NCI-H526 (cell line): Measurements from ENCODE around the gene COQ8A.
"Not testable (repeated sequence)": the region's sequence is repeated elsewhere in the genome, so short reads cannot be mapped to it uniquely, and the experiment has no call there.

Experiments used
- DNase-seq, 2 experiments: peaks; one replicate each; lab custom pipeline; 2025; lab: John Stamatoyannopoulos, UW

The COQ8A gene

DNA sequence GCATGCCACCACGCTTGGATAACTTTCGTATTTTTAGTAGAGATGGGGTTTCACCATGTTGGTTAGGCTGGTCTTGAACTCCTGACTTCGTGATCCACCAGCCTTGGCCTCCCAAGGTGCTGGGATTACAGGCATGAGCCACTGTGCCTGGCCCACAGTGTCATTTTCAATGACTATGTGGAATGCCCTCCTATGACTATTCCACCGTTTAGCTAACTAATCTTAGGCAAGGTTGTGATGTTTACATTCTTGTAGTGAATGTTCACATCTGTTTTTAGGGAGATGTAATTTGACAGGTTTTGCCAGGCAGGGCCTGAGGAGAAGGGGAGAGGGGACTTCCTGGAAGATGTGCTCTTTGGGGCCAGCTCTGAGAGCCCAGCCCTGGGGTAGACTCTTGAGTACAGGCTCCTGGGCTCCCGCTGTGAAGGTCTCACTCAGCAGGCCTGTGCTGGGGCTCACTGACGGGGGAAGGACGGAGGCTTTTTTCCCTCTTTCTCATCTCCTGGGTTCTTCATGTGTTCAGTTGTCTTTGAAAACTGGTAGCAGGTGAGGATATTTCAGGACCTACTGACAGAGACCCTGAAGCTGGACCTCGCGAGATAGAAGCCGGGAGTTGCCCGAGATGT, 13.2 kb downstream of the COQ8A start:
- no peak for DNase-seq

DNA sequence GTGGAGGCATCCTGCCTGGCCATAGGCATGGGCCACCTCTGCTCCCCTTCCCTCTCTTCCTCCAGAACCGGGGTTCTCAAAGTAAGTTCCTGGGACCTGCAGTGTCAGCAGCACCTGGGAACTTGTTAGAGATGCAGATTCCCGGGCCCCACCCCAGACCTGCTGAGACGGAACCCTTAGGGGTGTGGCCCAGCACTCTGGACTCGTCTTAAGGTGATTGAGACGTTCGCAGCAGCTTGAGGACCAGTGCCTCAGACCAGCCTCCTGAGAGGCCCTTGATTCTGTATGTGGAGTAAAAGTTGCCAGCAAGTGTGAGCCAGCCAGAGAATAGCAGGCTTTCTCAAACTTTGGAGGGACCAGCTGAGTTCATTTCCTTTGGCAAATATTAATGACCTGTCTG, 14.2 kb downstream of the COQ8A start:
- no peak for DNase-seq

DNA sequence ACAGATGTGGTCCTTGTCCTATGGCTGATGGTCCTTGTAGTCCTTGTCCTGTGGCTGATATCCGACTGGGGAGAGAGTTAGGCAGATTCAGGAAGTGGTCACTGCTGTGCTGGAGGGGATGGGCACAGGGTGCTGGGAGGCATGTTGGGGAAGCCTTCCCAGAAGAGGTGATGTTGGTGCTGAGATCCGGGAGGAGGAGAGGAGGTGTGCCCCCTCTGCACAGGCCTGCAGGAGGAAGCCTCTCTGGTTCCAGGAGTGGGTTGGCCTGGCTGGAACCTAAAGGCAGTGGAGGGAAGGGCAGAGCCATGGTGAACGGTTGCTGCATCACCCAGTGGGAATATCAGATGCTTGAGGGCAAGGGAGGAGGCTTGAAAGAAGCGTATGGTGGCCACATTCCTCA, 14.7 kb downstream of the COQ8A start:
- DNase-seq: no peak

DNA sequence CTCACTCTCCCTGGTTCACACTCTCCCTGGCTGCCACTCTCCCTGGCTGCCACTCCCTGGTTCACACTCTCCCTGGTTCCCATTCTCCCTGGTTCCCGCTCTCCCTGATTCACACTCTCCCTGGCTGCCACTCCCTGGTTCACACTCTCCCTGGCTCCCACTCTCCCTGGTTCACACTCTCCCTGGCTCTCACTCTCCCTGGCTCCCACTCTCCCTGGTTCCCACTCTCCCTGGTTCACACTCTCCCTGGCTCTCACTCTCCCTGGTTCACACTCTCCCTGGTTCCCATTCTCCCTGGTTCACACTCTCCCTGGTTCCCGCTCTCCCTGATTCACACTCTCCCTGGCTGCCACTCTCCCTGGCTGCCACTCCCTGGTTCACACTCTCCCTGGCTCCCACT, 15.8 kb downstream of the COQ8A start:
- DNase-seq: not testable (repeated sequence)

DNA sequence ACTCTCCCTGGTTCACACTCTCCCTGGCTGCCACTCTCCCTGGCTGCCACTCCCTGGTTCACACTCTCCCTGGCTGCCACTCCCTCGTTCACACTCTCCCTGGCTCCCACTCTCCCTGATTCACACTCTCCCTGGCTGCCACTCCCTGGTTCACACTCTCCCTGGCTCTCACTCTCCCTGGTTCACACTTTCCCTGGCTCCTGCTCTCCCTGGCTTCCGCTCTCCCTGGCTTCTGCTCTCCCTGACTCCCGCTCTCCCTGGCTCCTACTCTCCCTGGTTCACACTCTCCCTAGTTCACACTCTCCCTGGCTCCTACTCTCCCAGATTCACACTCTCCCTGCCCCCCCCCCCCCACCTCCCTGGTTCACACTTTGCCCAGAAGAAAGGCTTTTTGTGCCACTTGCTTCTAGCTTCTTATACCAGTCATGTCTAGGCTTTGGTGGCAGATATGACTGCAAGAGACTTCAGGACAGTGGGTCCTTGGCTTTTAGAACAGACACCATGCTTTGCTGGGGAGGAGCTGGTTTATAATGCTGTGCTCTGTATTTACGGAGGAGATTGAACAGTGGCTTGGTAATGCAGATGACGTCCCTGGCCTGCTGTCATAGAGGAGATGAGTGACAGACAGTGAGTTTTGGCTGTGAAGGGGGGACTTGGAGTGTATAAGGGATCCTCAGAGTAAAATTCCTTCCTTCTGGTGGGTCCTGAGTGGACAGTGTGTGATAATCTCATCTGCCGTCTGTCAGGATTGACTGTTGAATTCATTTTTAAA, 17.0 kb downstream of the COQ8A start:
- no peak for DNase-seq

DNA sequence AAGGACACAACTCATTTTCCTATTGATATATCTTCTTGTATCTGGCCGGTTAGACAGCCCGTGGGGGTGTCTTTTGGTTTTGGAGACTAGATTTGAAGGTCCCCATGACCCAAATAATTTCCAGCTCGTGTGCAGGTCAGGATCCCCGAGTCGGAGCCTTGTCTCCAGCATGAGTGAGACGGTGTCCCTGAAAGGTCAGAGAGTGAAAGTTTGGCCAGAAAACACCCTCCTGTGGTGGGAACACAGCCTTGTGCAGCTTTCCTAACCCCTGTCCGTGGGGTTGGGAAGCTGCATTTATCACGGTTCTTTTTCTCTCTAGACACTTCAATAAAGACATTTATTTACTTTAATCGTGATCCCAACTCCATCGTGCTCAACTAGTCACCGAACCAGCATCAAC, 17.6 kb downstream of the COQ8A start:
- DNase-seq: no peak

DNA sequence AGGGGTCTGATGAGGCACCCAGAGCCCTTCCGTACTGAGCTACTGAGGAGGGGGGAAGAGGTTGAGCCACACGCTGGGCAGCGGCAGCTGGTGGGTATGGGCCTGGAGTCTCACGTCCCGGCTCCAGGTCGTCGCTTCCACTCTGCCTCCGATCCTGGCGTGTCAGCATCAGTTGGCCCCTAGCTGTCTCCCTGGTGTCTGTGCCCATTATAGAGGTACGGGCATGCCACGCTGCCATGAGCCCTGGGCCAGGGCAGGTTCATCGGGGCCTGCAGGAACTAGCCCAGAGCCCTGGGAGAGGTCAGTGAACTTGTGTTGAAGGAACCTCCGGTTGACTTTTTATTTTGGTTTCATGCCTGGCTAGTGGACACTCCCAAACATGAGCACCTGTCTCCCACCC, 18.2 kb downstream of the COQ8A start:
- DNase-seq: no peak

DNA sequence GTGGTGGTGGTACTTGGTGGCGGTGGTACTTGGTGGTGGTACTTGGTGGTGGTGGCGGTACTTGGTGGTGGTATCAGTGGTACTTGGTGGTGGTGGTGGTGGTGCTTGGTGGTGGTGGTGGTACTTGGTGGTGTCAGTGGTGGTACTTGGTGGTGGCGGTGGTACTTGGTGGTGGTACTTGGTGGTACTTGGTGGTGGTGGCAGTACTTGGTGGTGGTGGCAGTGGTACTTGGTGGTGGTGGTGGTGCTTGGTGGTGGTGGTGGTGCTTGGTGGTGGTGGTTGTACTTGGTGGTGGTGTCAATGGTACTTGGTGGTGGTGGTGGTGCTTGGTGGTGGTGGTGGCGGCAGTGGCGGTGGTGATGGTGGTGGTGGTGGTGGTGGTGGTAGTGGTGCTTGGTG, 20.2 kb downstream of the COQ8A start:
- DNase-seq: no peak

DNA sequence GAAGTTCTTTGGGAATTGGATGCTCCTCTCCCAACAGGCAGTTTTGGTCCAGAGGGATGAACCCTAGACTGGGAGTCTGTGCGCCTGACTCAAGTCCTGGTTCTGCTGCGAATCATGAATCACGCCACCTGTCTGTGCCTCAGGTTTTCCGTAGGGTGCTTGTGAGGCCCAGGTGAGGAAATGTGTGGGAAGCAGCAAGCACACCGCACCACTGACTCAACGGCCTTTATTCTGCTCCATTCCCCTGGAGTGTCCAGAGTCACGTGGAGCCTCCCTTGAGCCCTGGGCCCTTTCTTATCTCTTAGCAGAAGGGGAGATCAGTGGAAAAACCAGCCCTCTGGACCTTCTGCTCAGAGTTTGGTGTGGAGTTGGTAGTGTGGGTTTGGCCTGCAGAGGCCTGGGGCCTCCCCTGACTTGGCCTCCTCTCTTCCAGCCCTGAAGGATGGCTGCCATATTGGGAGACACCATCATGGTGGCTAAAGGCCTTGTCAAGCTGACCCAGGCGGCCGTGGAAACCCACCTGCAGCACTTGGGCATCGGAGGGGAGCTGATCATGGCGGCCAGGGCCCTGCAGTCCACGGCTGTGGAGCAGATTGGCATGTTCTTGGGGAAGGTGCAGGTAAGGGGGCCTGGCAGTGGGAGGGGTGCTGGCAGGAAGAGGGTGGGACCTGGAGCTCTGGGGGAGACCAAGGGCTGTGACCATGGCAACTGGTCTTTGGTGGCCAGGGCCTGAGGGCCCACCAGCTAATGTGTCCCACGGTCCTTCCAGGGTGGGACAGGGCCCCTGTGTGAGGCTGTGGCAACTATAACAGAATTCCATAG, 21.1 kb downstream of the COQ8A start:
- DNase-seq: no peak

DNA sequence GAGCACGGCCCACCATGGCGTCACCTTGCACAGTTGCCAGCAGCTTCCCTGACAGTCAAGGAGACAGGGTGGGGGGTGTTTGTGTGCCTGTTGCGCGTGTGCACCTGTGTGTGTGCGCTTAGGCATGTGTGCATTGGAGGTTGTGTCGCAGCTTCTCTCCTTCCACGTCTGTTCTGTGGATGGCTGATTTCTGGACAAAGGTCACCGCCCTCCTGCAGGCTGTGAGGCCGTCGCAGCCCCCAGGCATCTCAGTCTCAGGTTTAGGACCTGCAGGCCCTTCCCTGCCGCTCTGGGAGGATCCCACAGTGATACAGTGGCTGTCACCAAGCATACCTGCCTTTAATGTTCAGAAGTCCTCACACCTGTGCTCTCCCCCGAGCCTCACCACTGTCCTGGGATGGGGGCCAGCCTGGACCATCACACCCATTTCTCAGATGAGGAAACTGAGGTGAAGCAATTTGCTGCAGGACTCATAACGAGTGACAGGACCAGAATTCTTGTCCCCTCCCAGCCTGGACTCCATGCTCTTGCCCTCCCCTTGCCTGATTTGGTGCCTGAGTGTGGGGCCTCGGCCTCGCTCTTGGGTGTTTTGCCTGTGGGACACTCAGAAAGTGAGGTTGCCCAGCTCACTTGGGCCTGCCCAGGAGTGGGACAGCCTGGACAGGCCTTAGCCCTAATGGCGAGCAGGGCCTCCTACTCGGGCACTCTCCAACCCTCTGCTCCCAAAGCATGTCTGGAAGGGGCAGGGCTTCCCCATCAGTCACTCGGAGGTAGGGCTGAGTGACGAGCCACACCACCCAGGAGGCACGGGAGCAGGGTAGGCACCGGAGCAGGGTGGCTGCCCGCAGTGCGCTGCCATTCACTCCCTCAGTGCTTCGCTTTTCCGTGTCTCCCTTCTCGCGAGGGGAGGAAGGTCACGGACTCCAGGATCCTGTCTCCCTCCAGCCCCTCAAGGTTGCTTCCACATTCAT, 22.6 kb downstream of the COQ8A start:
- no peak for DNase-seq

DNA sequence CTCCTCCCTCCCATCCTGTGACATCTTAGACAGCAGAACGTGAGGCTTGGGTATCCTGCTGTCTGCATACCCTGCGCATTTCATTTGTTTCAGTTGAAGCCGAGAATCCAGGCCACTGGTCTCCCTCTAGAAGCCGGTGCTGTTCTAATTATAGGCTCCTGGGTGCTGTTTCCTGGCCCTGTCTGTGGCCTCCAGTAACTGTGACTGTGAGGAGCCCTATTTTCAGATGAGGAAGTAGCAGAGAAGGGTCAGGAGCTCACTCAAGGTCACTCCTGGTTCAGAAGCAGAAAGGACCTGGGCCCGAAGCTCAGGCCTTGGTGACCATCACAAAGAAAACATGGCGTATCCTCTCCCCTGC, 24.0 kb downstream of the COQ8A start:
- no peak for DNase-seq

DNA sequence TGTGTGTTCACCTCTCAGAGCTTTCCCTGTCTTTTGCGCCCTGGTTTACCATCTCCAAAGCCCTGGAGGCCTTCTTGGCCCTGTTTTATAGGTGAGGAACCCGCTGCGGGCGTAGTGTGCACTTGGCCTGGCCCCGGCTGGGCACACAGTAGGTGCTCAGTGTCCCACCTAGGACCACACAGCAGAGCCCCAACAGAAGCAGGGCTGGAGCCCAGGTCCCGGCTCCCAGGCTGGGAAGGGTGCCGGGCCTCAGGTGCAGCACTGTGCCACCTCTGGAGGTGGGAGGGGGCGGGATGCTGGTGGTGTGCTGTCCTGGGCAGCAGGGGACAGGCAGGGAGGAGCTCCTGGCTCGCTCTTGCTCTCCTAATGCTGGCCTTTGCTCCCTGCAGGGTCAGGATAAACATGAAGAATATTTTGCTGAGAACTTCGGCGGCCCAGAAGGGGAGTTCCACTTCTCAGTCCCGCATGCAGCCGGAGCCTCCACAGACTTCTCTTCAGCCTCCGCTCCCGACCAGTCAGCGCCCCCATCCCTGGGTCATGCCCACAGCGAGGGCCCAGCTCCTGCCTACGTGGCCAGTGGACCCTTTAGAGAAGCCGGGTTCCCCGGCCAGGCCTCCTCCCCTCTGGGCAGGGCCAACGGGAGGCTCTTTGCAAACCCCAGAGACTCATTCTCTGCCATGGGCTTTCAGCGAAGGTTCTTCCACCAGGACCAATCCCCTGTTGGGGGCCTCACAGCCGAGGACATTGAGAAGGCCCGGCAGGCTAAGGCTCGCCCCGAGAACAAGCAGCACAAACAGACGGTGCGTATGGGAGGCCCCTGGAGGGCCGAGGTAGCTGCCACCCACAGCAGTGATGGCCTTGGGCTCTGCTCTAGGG, 24.8 kb downstream of the COQ8A start:
- DNase-seq: no peak

DNA sequence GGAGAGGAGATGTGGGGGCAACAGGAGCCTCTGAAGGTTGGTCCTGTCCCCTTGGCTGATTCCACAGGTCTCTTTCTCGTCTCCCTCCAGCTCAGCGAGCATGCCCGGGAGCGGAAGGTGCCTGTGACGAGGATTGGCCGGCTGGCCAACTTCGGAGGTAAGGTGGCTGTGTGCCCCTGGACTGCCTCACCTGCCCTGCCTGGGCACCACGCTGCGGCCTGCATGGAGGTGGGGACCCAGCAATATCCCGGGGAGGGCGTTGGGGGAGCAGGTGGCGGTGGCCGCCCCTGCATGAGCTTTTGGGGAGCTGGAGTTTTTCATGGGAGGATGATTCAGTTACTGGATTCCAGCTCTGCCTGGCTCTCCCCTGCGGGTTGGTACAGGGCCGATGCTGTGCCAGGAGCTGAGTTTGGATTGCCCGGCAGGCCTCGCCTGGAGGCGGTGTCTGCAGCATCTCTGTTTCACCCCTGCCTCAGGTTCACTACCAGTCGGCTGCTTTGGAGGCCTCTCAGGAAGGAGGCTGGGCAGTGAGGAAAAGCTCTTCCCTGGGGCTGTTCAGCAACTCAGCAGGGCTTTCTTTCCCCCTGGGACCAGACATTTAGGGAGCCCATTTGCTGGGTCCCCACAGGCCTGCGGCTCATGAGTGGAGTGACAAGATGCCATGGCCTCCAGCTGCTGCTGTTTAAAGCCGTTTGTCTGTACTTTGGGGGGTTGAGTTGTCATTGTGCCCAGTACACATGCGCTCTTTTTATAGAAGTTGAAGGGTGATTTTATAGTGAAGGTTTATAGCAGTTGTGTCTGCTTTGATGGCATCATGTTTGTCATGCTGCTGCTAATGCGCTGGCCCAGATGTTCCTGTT, 25.7 kb downstream of the COQ8A start:
- DNase-seq: no peak

DNA sequence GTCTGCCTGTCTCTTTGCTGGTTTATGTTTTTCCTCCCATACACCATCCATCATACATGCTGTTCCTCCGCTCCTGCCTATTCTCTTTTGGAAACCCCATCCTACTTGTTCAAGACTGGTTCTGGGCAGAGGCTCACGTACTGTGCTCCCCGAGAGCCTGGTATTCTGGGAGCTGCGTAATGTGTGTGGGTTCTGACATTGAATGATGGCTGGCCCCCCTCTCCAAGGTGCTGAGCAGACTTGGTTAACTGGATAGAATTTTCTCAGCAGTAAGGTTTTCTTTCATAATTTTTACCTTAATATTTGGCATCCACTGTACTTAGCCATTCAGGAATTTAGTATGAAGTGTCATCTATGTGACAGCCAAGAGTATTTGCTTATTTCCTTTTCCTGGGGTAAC, 26.6 kb downstream of the COQ8A start:
- no peak for DNase-seq

DNA sequence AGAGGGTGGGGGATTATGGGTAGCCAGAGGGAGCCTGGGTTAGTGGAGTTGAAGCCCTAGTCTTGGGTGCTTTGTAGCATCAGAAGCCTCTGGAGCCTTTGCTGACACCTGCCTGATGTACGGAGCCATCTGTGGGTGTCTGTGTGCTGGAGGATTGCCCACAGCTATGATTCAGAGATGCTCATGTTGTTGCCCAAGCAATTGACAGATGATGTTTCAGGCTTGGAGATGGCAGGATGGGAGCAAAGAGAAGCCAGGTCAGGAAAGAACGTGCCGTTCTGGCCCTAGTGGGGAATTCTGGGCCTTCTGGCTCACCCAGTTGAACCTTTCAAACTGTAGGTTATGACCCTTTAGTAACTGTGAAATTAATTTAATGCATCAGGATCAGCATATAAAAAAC, 27.6 kb downstream of the COQ8A start:
- no peak for DNase-seq

DNA sequence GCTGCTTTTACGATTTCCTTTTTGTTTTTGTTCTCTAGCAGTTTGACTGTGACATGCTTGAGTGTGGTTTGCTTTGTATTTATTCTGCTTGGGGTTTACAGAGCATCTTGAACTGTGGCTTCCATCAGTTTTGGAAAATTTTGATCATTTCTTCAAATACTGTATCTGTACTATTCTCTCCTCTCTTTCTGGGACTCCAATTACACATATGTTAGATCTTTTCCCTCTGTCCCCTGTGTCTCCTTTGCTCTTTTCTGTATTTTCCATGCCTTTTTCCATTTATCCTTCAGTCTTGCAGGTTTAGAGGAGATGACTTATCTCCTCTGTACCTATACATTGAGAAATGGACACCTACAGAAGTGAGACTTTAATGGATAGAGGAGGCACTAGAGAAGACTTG, 31.7 kb downstream of the COQ8A start:
- no peak for DNase-seq

DNA sequence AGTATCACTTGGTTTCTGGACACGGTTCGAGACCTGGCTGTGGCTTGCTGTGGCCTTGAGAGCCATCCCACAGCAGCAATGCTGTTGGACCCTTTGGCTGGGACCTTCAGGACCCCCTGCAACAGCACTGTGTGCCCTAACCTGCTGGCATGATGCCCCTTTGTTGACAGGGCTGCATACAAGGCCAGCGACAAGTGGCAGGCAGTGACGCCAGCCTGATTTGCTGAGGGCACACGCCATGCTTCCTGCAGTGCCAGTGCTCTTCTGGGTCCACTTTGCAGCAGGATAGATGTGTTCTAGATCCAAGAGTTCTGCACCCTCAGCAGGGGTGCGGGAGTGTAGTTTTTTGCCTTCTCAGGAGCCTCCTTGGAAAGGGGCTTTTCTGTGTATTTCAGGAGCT, 32.8 kb downstream of the COQ8A start:
- DNase-seq: no peak

DNA sequence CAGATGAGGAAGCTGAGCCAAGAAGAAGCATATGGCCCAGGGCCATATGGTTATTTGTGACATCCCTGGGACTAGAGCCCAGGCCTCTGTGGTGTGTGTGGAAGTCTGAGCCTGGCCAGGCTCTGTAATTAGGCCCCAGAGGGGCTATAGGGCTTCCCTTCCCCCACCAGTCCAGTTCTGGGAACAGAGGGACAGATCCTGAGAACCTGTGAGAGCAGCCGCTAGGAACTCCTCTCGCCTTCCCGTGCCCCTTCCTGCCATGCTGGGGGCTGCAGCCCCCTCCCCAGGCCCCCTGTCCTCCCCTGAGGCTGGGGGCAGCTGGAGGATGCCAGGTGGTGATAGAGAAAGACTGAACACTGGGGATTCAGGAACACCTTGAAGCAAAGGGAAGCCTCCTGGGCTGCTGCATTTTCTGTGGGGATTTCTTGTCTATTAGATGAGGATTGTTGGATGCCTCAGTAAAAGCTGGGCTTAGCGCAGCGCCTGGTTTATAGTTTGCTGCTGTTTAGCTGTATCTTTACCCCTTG, 33.3 kb downstream of the COQ8A start:
- DNase-seq: no peak

DNA sequence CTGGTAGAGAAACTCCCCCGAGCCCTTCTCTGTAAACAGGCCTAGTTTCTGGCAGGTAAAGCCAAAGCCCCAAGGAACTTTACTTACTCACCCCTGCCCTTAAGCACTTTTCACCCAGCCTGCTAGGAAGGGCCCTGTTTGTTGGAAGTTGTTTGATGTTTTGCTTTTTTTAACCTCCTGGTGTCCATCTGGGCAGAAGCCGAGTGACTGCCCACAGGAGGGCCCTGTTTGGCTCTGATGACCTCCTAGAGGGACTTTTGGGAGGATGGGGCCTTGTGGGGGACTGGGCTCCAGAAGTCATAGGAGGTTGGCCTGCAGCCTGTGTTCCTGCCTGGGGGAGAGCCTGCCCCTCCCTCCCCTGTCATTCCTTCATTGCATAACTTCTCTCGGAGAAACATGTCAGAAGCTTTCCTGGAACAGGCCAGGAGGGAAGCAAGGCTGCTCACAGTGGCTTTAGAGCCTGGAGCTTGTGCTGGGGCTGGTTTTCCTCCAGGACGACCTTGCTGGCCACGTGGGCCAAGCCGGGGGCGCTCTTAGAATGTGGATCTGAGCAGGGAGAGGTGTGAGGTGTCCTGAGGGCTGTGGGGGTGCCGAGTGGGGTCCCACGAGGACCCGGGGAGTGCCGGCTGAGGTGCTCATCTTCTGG, 33.9 kb downstream of the COQ8A start:
- DNase-seq: no peak
